A673 (cell line): Measurements from ENCODE around the gene ICAM2. TPM values are rescaled to one million over a fixed set of nuclear protein-coding genes. Genes with fewer than 3 reads are reported as not detected.

Experiments
- BruUV-seq: library from RNA; stranded (reverse); fragments of 400-500 nt; replicated peaks from 2 replicates; lab custom pipeline; 2021; lab: Mats Ljungman, UMichigan
- CTCF ChIA-PET: fragments of 300-600 bp; sonication (Branson Sonifier 250); formaldehyde crosslinking; loops from one replicate; lab custom pipeline; 2022; ENCODE audit warnings: antibody characterized with exemption; lab: Charles Lee
- POLR2A ChIA-PET: fragments of 300-600 bp; sonication (Branson Sonifier 250); formaldehyde crosslinking; loops from one replicate; lab custom pipeline; 2022; ENCODE audit warnings: antibody characterized with exemption; ENCODE audit not compliant: low non-redundant PET; lab: Charles Lee
- DNase-seq: peaks from one replicate; pipeline ENCODE4 v3.0.0-alpha.2; 2015; ENCODE audit warnings: low spot score
- H3K27ac ChIP-seq: fragments of 200-600 bp; sonication (generic); 2 replicates; pipeline ENCODE4 v1.5.1; 2016; ENCODE audit warnings: mixed run types, low read depth, mild to moderate bottlenecking, mixed read lengths, antibody characterized with exemption, low read length; ENCODE audit not compliant: poor library complexity, severe bottlenecking
- H3K27me3 ChIP-seq: fragments of 200-600 bp; sonication (generic); replicated peaks from 2 replicates; pipeline ENCODE4 v1.6.1; 2017; ENCODE audit warnings: mixed run types, low read depth, mild to moderate bottlenecking, mixed read lengths, antibody characterized with exemption, low read length; ENCODE audit not compliant: insufficient read depth, poor library complexity
- H3K36me3 ChIP-seq: fragments of 200-600 bp; sonication (generic); 2 replicates; pipeline ENCODE4 v1.6.1; 2016; ENCODE audit warnings: mixed run types, mild to moderate bottlenecking, mixed read lengths, antibody characterized with exemption, low read length; ENCODE audit not compliant: insufficient read depth, poor library complexity, severe bottlenecking
- H3K4me1 ChIP-seq: fragments of 200-600 bp; sonication (generic); 2 replicates; pipeline ENCODE4 v1.6.1; 2017; ENCODE audit warnings: mixed run types, mild to moderate bottlenecking, mixed read lengths, antibody characterized with exemption, low read length; ENCODE audit not compliant: insufficient read depth, poor library complexity, severe bottlenecking
- H3K4me3 ChIP-seq: fragments of 200-600 bp; sonication (generic); 2 replicates; pipeline ENCODE4 v1.5.1; 2016; ENCODE audit warnings: low read depth, mixed run types, mild to moderate bottlenecking, mixed read lengths, low read length; ENCODE audit not compliant: poor library complexity, severe bottlenecking
- H3K9me3 ChIP-seq: fragments of 200-600 bp; sonication (generic); 2 replicates; pipeline ENCODE4 v1.6.1; 2016; ENCODE audit warnings: mixed run types, low read depth, mild to moderate bottlenecking, mixed read lengths, antibody characterized with exemption, low read length; ENCODE audit not compliant: poor library complexity, severe bottlenecking
- CTCF ChIP-seq: fragments of 300-800, 200-600 bp; sonication (generic); conservative IDR thresholded peaks from 2 replicates; pipeline ENCODE4 v1.5.1; 2017; ENCODE audit warnings: low read depth, mild to moderate bottlenecking, antibody characterized with exemption, low read length, moderate library complexity, mixed read lengths
- EZH2 ChIP-seq: fragments of 200-600 bp; sonication (generic); IDR thresholded peaks from 2 replicates; pipeline ENCODE4 v1.6.1; 2017; ENCODE audit warnings: borderline replicate concordance, low read depth, mild to moderate bottlenecking, mixed read lengths, antibody characterized with exemption, low read length; ENCODE audit not compliant: poor library complexity, severe bottlenecking
- intact Hi-C: fragments of 100-400 bp; cut with micrococcal nuclease; formaldehyde crosslinking; loops from one replicate; pipeline ENCODE4 v1.10.0; 2022; ENCODE audit not compliant: unreplicated experiment
- total RNA-seq: library from RNA; stranded (reverse); gene quantifications from 2 replicates; pipeline ENCODE4 v1.2.3, GENCODE V29; 2021

The ICAM2 gene
- total RNA-seq, 1 experiment from 2014 or later = 0.99 TPM

GRCh38 chr17:64037180-64037579, 16.7 kb upstream of the ICAM2 start:
- intact Hi-C loops = no loop called here
- CTCF ChIA-PET = no interaction called here

GRCh38 chr17:64036198-64036922, 15.9 kb upstream of the ICAM2 start:
- no TSS peak for BruUV-seq
- Histone ChIP-seq H3K36me3 (no peaks in the 10 kb centered on the region), H3K27me3 (no peaks in the 10 kb centered on the region), H3K9me3 (no peaks in the 10 kb centered on the region), H3K4me1 (no peaks in the 10 kb centered on the region), H3K27ac (no peak overlapping the region), H3K4me3 (no peak overlapping the region)
- ChIA-PET CTCF (no interaction called here), POLR2A (no interaction called here)
- no peak for DNase-seq
- intact Hi-C loops = no loop called here
- TF ChIP-seq CTCF (no peak), EZH2 (no peak)

More at GRCh38 chr17:64037180-64037579, 16.7 kb upstream of the ICAM2 start:
- Histone ChIP-seq H3K27ac (no peak overlapping the region), H3K4me3 (no peak overlapping the region), H3K4me1 (no peaks in the 10 kb centered on the region), H3K27me3 (no peaks in the 10 kb centered on the region), H3K36me3 (no peaks in the 10 kb centered on the region), H3K9me3 (no peaks in the 10 kb centered on the region)
- DNase-seq = no peak
- BruUV-seq = no TSS peak
- POLR2A ChIA-PET = no interaction called here
- TF ChIP-seq CTCF (no peak), EZH2 (no peak)

GRCh38 chr17:64032081-64032480, 11.6 kb upstream of the ICAM2 start:
- no TSS peak for BruUV-seq
- H3K27me3 ChIP-seq = no peaks in the 10 kb centered on the region
- no peaks in the 10 kb centered on the region for H3K9me3 ChIP-seq
- no peaks in the 10 kb centered on the region for H3K4me1 ChIP-seq
- POLR2A ChIA-PET = no interaction called here
- no peak overlapping the region for H3K4me3 ChIP-seq
- intact Hi-C loops = no loop called here
- CTCF ChIA-PET = interaction anchor here (1.0 kb wide), 1 partner anchor 102 kb away, joined by 5 read pairs; no protein-coding TSS in a partner anchor
- no peaks in the 10 kb centered on the region for H3K36me3 ChIP-seq
- TF ChIP-seq CTCF (no peak), EZH2 (no peak)
- no peak for DNase-seq
- no peak overlapping the region for H3K27ac ChIP-seq
